ENCODE measurements around the gene DAPK1.

DAPK1 gene

GRCh38 chr9:87569008-87569509, 71.4 kb downstream of the DAPK1 start:
- DNase-seq (ENCODE audit: low read depth), result no peak

GRCh38 chr9:87569518-87569917, 71.9 kb downstream of the DAPK1 start:
- DNase-seq (ENCODE audit: low read depth), result no peak

- no peak for DNase-seq (ENCODE audit: low read depth)
Observed at GRCh38 chr9:87570000-87570908, 72.6 kb downstream of the DAPK1 start.

GRCh38 chr9:87572719-87573118, 75.1 kb downstream of the DAPK1 start:
- DNase-seq (ENCODE audit: low read depth), result no peak

- no peak for DNase-seq (ENCODE audit: low read depth)
Observed at GRCh38 chr9:87573841-87574342, 76.2 kb downstream of the DAPK1 start.

GRCh38 chr9:87577746-87578145, 80.1 kb downstream of the DAPK1 start:
- DNase-seq (ENCODE audit: low read depth), result no peak

GRCh38 chr9:87578625-87579024, 81.0 kb downstream of the DAPK1 start:
- DNase-seq (ENCODE audit: low read depth), result no peak

- DNase-seq (ENCODE audit: low read depth), result no peak
Observed at GRCh38 chr9:87579781-87580541, 82.3 kb downstream of the DAPK1 start.

- DNase-seq (ENCODE audit: low read depth), result no peak
Observed at GRCh38 chr9:87580941-87581438, 83.3 kb downstream of the DAPK1 start.

GRCh38 chr9:87581513-87581912, 83.8 kb downstream of the DAPK1 start:
- peak; percentile 27 for DNase-seq (ENCODE audit: low read depth)

GRCh38 chr9:87581949-87582637, 84.4 kb downstream of the DAPK1 start:
- DNase-seq (ENCODE audit: low read depth), result no peak

- no peak for DNase-seq (ENCODE audit: low read depth)
Observed at GRCh38 chr9:87584326-87584725, 86.7 kb downstream of the DAPK1 start.

- no peak for DNase-seq (ENCODE audit: low read depth)
Observed at GRCh38 chr9:87585123-87585855, 87.6 kb downstream of the DAPK1 start.

GRCh38 chr9:87586731-87587355, 89.2 kb downstream of the DAPK1 start:
- no peak for DNase-seq (ENCODE audit: low read depth)

- no peak for DNase-seq (ENCODE audit: low read depth)
Observed at GRCh38 chr9:87587356-87587745, 89.7 kb downstream of the DAPK1 start.

GRCh38 chr9:87587864-87588263, 90.2 kb downstream of the DAPK1 start:
- DNase-seq (ENCODE audit: low read depth), result no peak

- no peak for DNase-seq (ENCODE audit: low read depth)
Observed at GRCh38 chr9:87588339-87588738, 90.7 kb downstream of the DAPK1 start.

GRCh38 chr9:87590996-87591395, 93.3 kb downstream of the DAPK1 start:
- no peak for DNase-seq (ENCODE audit: low read depth)

- DNase-seq (ENCODE audit: low read depth), result no peak
Observed at GRCh38 chr9:87592554-87593358, 95.1 kb downstream of the DAPK1 start.
